Measurements from ENCODE around the gene FEN1.

The FEN1 gene

GRCh38 chr11:61816736-61817455 lies 24.2 kb downstream of the FEN1 start, which contains the start of gene FADS1:
Gene FADS1 (minus strand): TSS chr11:61817003. CDS start chr11:61816929, 74 bp downstream.
- TF ChIP-seq TAF1 (IDR thresholded peaks at IDR 0.05; ENCODE audit: borderline replicate concordance, low read depth, low read length) (no peak), POLR2A (IDR thresholded peaks at IDR 0.05; ENCODE audit: low read depth, low read length) (peak; percentile 44; the same call in 1 of the 2 replicates), POLR2AphosphoS5 (IDR thresholded peaks at IDR 0.05; ENCODE audit: low read depth, low read length) (no peak)
- DNase-seq (ENCODE audit: insufficient read length) (peak; percentile 87), FAIRE-seq (peak; percentile 77)

GRCh38 chr11:61817471-61818202 lies 24.9 kb downstream of the FEN1 start:
- FAIRE-seq (no peak), DNase-seq (ENCODE audit: insufficient read length) (no peak)
- TF ChIP-seq POLR2A (IDR thresholded peaks at IDR 0.05; ENCODE audit: low read depth, low read length) (no peak), POLR2AphosphoS5 (IDR thresholded peaks at IDR 0.05; ENCODE audit: low read depth, low read length) (no peak), TAF1 (IDR thresholded peaks at IDR 0.05; ENCODE audit: borderline replicate concordance, low read depth, low read length) (no peak)

GRCh38 chr11:61820174-61820573 lies 27.5 kb downstream of the FEN1 start:
- TF ChIP-seq POLR2AphosphoS5 (IDR thresholded peaks at IDR 0.05; ENCODE audit: low read depth, low read length): no peak
- TF ChIP-seq POLR2A (IDR thresholded peaks at IDR 0.05; ENCODE audit: low read depth, low read length): no peak
- no peak for TF ChIP-seq TAF1 (IDR thresholded peaks at IDR 0.05; ENCODE audit: borderline replicate concordance, low read depth, low read length)
- FAIRE-seq (no peak), DNase-seq (ENCODE audit: insufficient read length) (no peak)

- FAIRE-seq: no peak
- DNase-seq (ENCODE audit: insufficient read length): peak; percentile 42
- TF ChIP-seq POLR2A (IDR thresholded peaks at IDR 0.05; ENCODE audit: low read depth, low read length) (no peak; the same call in 1 of the 2 replicates), POLR2AphosphoS5 (IDR thresholded peaks at IDR 0.05; ENCODE audit: low read depth, low read length) (peak; percentile 49; the same call in 1 of the 2 replicates)
These were observed 34.3 kb downstream of the FEN1 start for GRCh38 chr11:61826930-61827570.

- FAIRE-seq (peak; percentile 99), DNase-seq (ENCODE audit: insufficient read length) (peak; percentile 92)
- TF ChIP-seq POLR2AphosphoS5 (IDR thresholded peaks at IDR 0.05; ENCODE audit: low read depth, low read length): peak; percentile 80
- TF ChIP-seq TAF1 (IDR thresholded peaks at IDR 0.05; ENCODE audit: borderline replicate concordance, low read depth, low read length): no peak; the same call in 1 of the 2 replicates
- TF ChIP-seq POLR2A (IDR thresholded peaks at IDR 0.05; ENCODE audit: low read depth, low read length): peak; percentile 67; the same call in 1 of the 2 replicates
These were observed 35.1 kb downstream of the FEN1 start, which contains the start of gene FADS2 for GRCh38 chr11:61827571-61828378. Gene FADS2 (plus strand): TSS chr11:61828300. CDS start chr11:61828391, 91 bp downstream.

- TF ChIP-seq POLR2A (IDR thresholded peaks at IDR 0.05; ENCODE audit: low read depth, low read length) (no peak), POLR2AphosphoS5 (IDR thresholded peaks at IDR 0.05; ENCODE audit: low read depth, low read length) (peak; percentile 31; the same call in 1 of the 2 replicates)
- DNase-seq (ENCODE audit: insufficient read length) (no peak), FAIRE-seq (no peak)
These were observed 35.6 kb downstream of the FEN1 start for GRCh38 chr11:61828379-61828628.

GRCh38 chr11:61828629-61829407 lies 36.1 kb downstream of the FEN1 start:
- TF ChIP-seq POLR2AphosphoS5 (IDR thresholded peaks at IDR 0.05; ENCODE audit: low read depth, low read length) (no peak), POLR2A (IDR thresholded peaks at IDR 0.05; ENCODE audit: low read depth, low read length) (peak; percentile 48; the same call in 1 of the 2 replicates)
- no peak for FAIRE-seq
- DNase-seq (ENCODE audit: insufficient read length): peak; percentile 75

- no peak for DNase-seq (ENCODE audit: insufficient read length)
- TF ChIP-seq TAF1 (IDR thresholded peaks at IDR 0.05; ENCODE audit: borderline replicate concordance, low read depth, low read length): no peak
- no peak for TF ChIP-seq POLR2AphosphoS5 (IDR thresholded peaks at IDR 0.05; ENCODE audit: low read depth, low read length)
- no peak for TF ChIP-seq POLR2A (IDR thresholded peaks at IDR 0.05; ENCODE audit: low read depth, low read length)
- FAIRE-seq: peak; percentile 57
These were observed 37.1 kb downstream of the FEN1 start for GRCh38 chr11:61829806-61830205.

- peak; percentile 46 for FAIRE-seq
- TF ChIP-seq POLR2A (IDR thresholded peaks at IDR 0.05; ENCODE audit: low read depth, low read length): no peak
- DNase-seq (ENCODE audit: insufficient read length): no peak
These were observed 37.8 kb downstream of the FEN1 start for GRCh38 chr11:61830237-61831105.

GRCh38 chr11:61832207-61832606 lies 39.5 kb downstream of the FEN1 start:
- no peak for TF ChIP-seq POLR2A (IDR thresholded peaks at IDR 0.05; ENCODE audit: low read depth, low read length)
- TF ChIP-seq POLR2AphosphoS5 (IDR thresholded peaks at IDR 0.05; ENCODE audit: low read depth, low read length): no peak
- no peak for TF ChIP-seq TAF1 (IDR thresholded peaks at IDR 0.05; ENCODE audit: borderline replicate concordance, low read depth, low read length)
- DNase-seq (ENCODE audit: insufficient read length) (no peak), FAIRE-seq (no peak)
